ENCODE data around the gene PILRA. TPM values are rescaled to one million over a fixed set of nuclear protein-coding genes. Genes with fewer than 3 reads are reported as not detected.

PILRA gene
- total and polyA plus RNA-seq, 2 of the 8 experiments (the other 6 are each of a cell fraction or from before 2014, with no cell fraction given) = 7.6 to 10.6 TPM

GRCh38 chr7:100370746-100371145 is 2.5 kb upstream of the PILRA start:
- Histone ChIP-seq H3K56ac (replicated peaks; ENCODE audit: insufficient read length, low read depth, low read length) (no peak overlapping the region), H4K5ac (ENCODE audit: insufficient read length, low read depth, low read length) (peak overlapping the region; percentile 74), H2BK12ac (ENCODE audit: low read depth, low read length) (peak overlapping the region; percentile 90), H3K14ac (ENCODE audit: insufficient read length) (no peak overlapping the region), H3K4me3 (ENCODE audit: extremely low read depth in 1 of 4, insufficient read depth in 2 of 4, low read depth in 3 of 4, low read length in 4 of 4) (no peak overlapping the region), H4K91ac (replicated peaks; ENCODE audit: insufficient read length, low read length) (peak overlapping the region; percentile 62), H3K23me2 (ENCODE audit: low read depth, low read length) (no peaks in the 10 kb centered on the region), H3K9ac (replicated peaks in 1 of 4; ENCODE audit: extremely low read depth in 1 of 4, low read depth in 3 of 4, low read length in 3 of 4) (no peak overlapping the region), H2AK5ac (ENCODE audit: low read depth, low read length) (no peak overlapping the region), H2BK120ac (replicated peaks; ENCODE audit: low read depth, low read length) (no peak overlapping the region), H3K36me3 (ENCODE audit: control insufficient read depth in 2 of 4, insufficient read depth in 4 of 4, low read length in 3 of 4) (peaks cover 0 to 13% (median 0%) of the 10 kb centered on the region in 4 experiments; a peak in 1 of 8 replicates), H2BK5ac (ENCODE audit: low read depth, low read length) (peak overlapping the region; percentile 6; the same call in 1 of the 2 replicates), H2BK15ac (ENCODE audit: low read length) (no peak overlapping the region), H3K4me1 (replicated peaks in 1 of 4; ENCODE audit: control insufficient read depth in 3 of 4, insufficient read depth in 4 of 4, low read length in 3 of 4) (peaks cover 0 to 31% (median 19%) of the 10 kb centered on the region in 4 experiments; a peak in 6 of 7 replicates), H3K79me1 (ENCODE audit: low read depth, low read length) (peaks cover 2% of the 10 kb centered on the region; the same call in 1 of the 2 replicates), H3K79me2 (ENCODE audit: control insufficient read depth in 1 of 2, insufficient read depth in 2 of 2, low read length in 2 of 2) (no peaks in the 10 kb centered on the region), H3K4me2 (ENCODE audit: insufficient read depth in 1 of 2, low read depth in 2 of 2, low read length in 2 of 2) (peak overlapping the region in 1 of 2 experiments; percentile 48; a peak in 1 of 4 replicates), H3K23ac (ENCODE audit: insufficient read length) (no peak overlapping the region), H3K9me3 (ENCODE audit: insufficient read depth in 2 of 2, low read depth in 1 of 2, low read length in 1 of 2) (no peaks in the 10 kb centered on the region), H2BK20ac (ENCODE audit: low read length) (peak overlapping the region; percentile 72; the same call in 1 of the 2 replicates), H3K4ac (replicated peaks; ENCODE audit: insufficient read length, low read depth, low read length) (no peak overlapping the region), H3K18ac (ENCODE audit: extremely low read depth, low read length) (peak overlapping the region; percentile 88; the same call in 1 of the 2 replicates), H4K20me1 (replicated peaks in 1 of 2; ENCODE audit: control insufficient read depth in 1 of 2, insufficient read depth in 2 of 2, low read length in 2 of 2) (no peaks in the 10 kb centered on the region), H2AFZ (ENCODE audit: low read length) (no peak overlapping the region), H3K27me3 (replicated peaks in 1 of 4; ENCODE audit: control insufficient read depth in 3 of 4, extremely low read depth in 1 of 4, insufficient read depth in 3 of 4, low read length in 3 of 4) (0 out of 7 replicates have a peak, but pooled peaks cover 0 to 2% (median 0%) of the 10 kb centered on the region in 4 experiments), H4K8ac (ENCODE audit: extremely low read depth, insufficient read depth, low read length) (no peak overlapping the region), H3K27ac (ENCODE audit: low read depth, low read length) (no peak overlapping the region)
- FAIRE-seq = no peak
- no peak for DNase-seq (ENCODE audit: low read depth in 1 of 2, low spot score in 2 of 2)
- 71% methylated on average over 6 of the region's 6 CpGs; no CpG with 5 or more reads in 1 of the 2 experiments for WGBS, 2 experiments (ENCODE audit: extremely low coverage in 1 of 2, insufficient coverage in 1 of 2, insufficient read length in 1 of 2, insufficient replicate concordance in 2 of 2, low coverage in 1 of 2, low lambda C conversion rate in 2 of 2, missing lambda C conversion rate in 1 of 2)
- CTCF ChIA-PET (ENCODE audit: partially characterized antibody) = interaction anchor here (0.7 kb wide), 1 partner anchor 38 kb away, joined by 3 read pairs; no protein-coding TSS in a partner anchor
- POLR2A ChIA-PET (ENCODE audit: partially characterized antibody) = interaction anchor here (0.6 to 3.7 kb wide), 8 partner anchors 10 to 59 kb away, joined by 3 to 21 read pairs (median 4); partner anchors contain the start of gene MEPCE
- TF ChIP-seq ASH2L (IDR thresholded peaks at IDR 0.05; ENCODE audit: low read length) (peak; percentile 37), ATF2 (IDR thresholded peaks at IDR 0.05; ENCODE audit: low read length) (no peak), KDM1A (IDR thresholded peaks at IDR 0.05; ENCODE audit: borderline replicate concordance, low read length) (0 out of 2 replicates have a peak, but pooled peaks have one; percentile 7), POLR2A (IDR thresholded peaks at IDR 0.05; ENCODE audit: control extremely low read depth in 1 of 2, low read depth in 2 of 2, low read length in 2 of 2) (0 out of 3 replicates have a peak, but pooled peaks of 1 of the 2 experiments have one; percentile 7)
